Tracheal epithelial cell (primary cell): ENCODE data around the gene GRM1. TPM values are rescaled to one million over a fixed set of nuclear protein-coding genes. Genes with fewer than 3 reads are reported as not detected.

Experiments
- total RNA-seq: library from RNA; depleted of rRNA; stranded (reverse); fragments of >200 nt; gene quantifications from 2 replicates; pipeline ENCODE4 v1.2.1, GENCODE V29; 2014

The GRM1 gene
- total RNA-seq = not detected in 2 replicates

GRCh38 chr6:146028851-146029572 is at the start of gene GRM1:
Gene GRM1 (plus strand): TSS chr6:146029062. CDS start chr6:146029518, 456 bp downstream.

Other genes starting within 250 kb of the GRM1 start
- 5.8 and 6.0 TPM in 2 replicates for gene FBXO30, start 214.3 kb upstream of the GRM1 start, total RNA-seq
- 9.9 and 17.3 TPM in 2 replicates for gene SHPRH, start 64.7 kb upstream of the GRM1 start, total RNA-seq